HEK293 (cell line): ENCODE results near the gene STARD10.

Experiments
- GFI1B ChIP-seq: fragments of 450-650 bp; formaldehyde crosslinking; IDR thresholded peaks from 2 replicates; pipeline ENCODE4 v1.5.1; 2016; ENCODE audit warnings: missing biosample characterization, missing genetic modification characterization
- KLF1 ChIP-seq: fragments of 450-650 bp; formaldehyde crosslinking; IDR thresholded peaks from 2 replicates; pipeline ENCODE4 v1.5.1; 2016; ENCODE audit warnings: missing biosample characterization, missing genetic modification characterization
- KLF16 ChIP-seq: fragments of 450-650 bp; formaldehyde crosslinking; IDR thresholded peaks from 2 replicates; pipeline ENCODE4 v1.5.1; 2017; ENCODE audit warnings: missing biosample characterization, missing genetic modification characterization
- PRDM1 ChIP-seq: fragments of 450-650 bp; formaldehyde crosslinking; IDR thresholded peaks from 2 replicates; pipeline ENCODE4; 2016; ENCODE audit warnings: missing biosample characterization, missing genetic modification characterization
- SETDB1 ChIP-seq: IDR thresholded peaks from one replicate; pipeline ENCODE4 v1.6.1; 2017; ENCODE audit warnings: mild to moderate bottlenecking, low read length, moderate library complexity, mixed read lengths; ENCODE audit not compliant: insufficient read length
- WT1 ChIP-seq: fragments of 450-650 bp; formaldehyde crosslinking; IDR thresholded peaks from 2 replicates; pipeline ENCODE4 v1.5.1; 2016; ENCODE audit warnings: missing biosample characterization, missing genetic modification characterization
- ZFHX2 ChIP-seq: fragments of 450-650 bp; formaldehyde crosslinking; conservative IDR thresholded peaks from 2 replicates; pipeline ENCODE4 v1.5.1; 2016; ENCODE audit warnings: missing biosample characterization, missing genetic modification characterization
- ZFP37 ChIP-seq: fragments of 450-650 bp; formaldehyde crosslinking; IDR thresholded peaks from 2 replicates; pipeline ENCODE4 v1.5.1; 2016; ENCODE audit warnings: missing biosample characterization, missing genetic modification characterization
- ZFP41 ChIP-seq: fragments of 450-650 bp; formaldehyde crosslinking; IDR thresholded peaks from 2 replicates; pipeline ENCODE4 v1.5.1; 2016; ENCODE audit warnings: missing biosample characterization, missing genetic modification characterization, borderline replicate concordance
- ZFP69B ChIP-seq: fragments of 450-650 bp; formaldehyde crosslinking; IDR thresholded peaks from 2 replicates; pipeline ENCODE4 v1.5.1; 2016; ENCODE audit warnings: missing biosample characterization, missing genetic modification characterization
- ZNF10 ChIP-seq: fragments of 450-650 bp; formaldehyde crosslinking; IDR thresholded peaks from 2 replicates; pipeline ENCODE4 v1.5.1; 2017; ENCODE audit warnings: missing biosample characterization, missing genetic modification characterization
- ZNF175 ChIP-seq: fragments of 450-650 bp; formaldehyde crosslinking; IDR thresholded peaks from 2 replicates; pipeline ENCODE4 v1.5.1; 2016; ENCODE audit warnings: missing biosample characterization, missing genetic modification characterization
- ZNF2 ChIP-seq: fragments of 450-650 bp; formaldehyde crosslinking; IDR thresholded peaks from 2 replicates; pipeline ENCODE4 v1.5.1; 2016; ENCODE audit warnings: missing biosample characterization, missing genetic modification characterization
- ZNF214 ChIP-seq: fragments of 450-650 bp; formaldehyde crosslinking; IDR thresholded peaks from 2 replicates; pipeline ENCODE4 v1.5.1; 2017; ENCODE audit warnings: missing biosample characterization, mild to moderate bottlenecking, missing genetic modification characterization, borderline replicate concordance
- ZNF24 ChIP-seq: fragments of 450-650 bp; formaldehyde crosslinking; IDR thresholded peaks from 2 replicates; pipeline ENCODE4 v1.5.1; 2016; ENCODE audit warnings: missing biosample characterization, missing genetic modification characterization
- ZNF292 ChIP-seq: fragments of 450-650 bp; formaldehyde crosslinking; IDR thresholded peaks from 2 replicates; pipeline ENCODE4 v1.5.1; 2016; ENCODE audit warnings: low read depth, missing biosample characterization, missing genetic modification characterization, borderline replicate concordance
- ZNF394 ChIP-seq: fragments of 450-650 bp; formaldehyde crosslinking; IDR thresholded peaks from 2 replicates; pipeline ENCODE4 v1.5.1; 2016; ENCODE audit warnings: missing biosample characterization, missing genetic modification characterization, mild to moderate bottlenecking, moderate library complexity, borderline replicate concordance
- ZNF561 ChIP-seq: fragments of 450-650 bp; IDR thresholded peaks from 2 replicates; pipeline ENCODE4 v1.5.1; 2018; ENCODE audit warnings: missing biosample characterization, missing genetic modification characterization, borderline replicate concordance
- ZNF600 ChIP-seq: fragments of 450-650 bp; formaldehyde crosslinking; IDR thresholded peaks from 2 replicates; pipeline ENCODE4 v1.5.1; 2016; ENCODE audit warnings: missing biosample characterization, missing genetic modification characterization
- ZNF76 ChIP-seq: fragments of 450-650 bp; formaldehyde crosslinking; IDR thresholded peaks from 2 replicates; pipeline ENCODE4; 2016; ENCODE audit warnings: low read depth, missing biosample characterization, missing genetic modification characterization, borderline replicate concordance
- TF ChIP-seq, protein P1 (sequence below): fragments of 450-650 bp; formaldehyde crosslinking; IDR thresholded peaks from 2 replicates; pipeline ENCODE4 v1.5.1; 2016; ENCODE audit warnings: missing biosample characterization, missing genetic modification characterization
- TF ChIP-seq, protein P2 (sequence below): fragments of 450-650 bp; formaldehyde crosslinking; IDR thresholded peaks from 2 replicates; pipeline ENCODE4 v1.5.1; 2016; ENCODE audit warnings: missing biosample characterization, missing genetic modification characterization
- TF ChIP-seq, protein P3 (sequence below): fragments of 450-650 bp; formaldehyde crosslinking; conservative IDR thresholded peaks from 2 replicates; pipeline ENCODE4 v1.5.1; 2016; ENCODE audit warnings: low read depth, missing biosample characterization, missing genetic modification characterization
- TF ChIP-seq, protein P4 (sequence below): fragments of 450-650 bp; formaldehyde crosslinking; IDR thresholded peaks from 2 replicates; pipeline ENCODE4 v1.5.1; 2017; ENCODE audit warnings: missing biosample characterization, missing genetic modification characterization

Gene STARD10

DNA sequence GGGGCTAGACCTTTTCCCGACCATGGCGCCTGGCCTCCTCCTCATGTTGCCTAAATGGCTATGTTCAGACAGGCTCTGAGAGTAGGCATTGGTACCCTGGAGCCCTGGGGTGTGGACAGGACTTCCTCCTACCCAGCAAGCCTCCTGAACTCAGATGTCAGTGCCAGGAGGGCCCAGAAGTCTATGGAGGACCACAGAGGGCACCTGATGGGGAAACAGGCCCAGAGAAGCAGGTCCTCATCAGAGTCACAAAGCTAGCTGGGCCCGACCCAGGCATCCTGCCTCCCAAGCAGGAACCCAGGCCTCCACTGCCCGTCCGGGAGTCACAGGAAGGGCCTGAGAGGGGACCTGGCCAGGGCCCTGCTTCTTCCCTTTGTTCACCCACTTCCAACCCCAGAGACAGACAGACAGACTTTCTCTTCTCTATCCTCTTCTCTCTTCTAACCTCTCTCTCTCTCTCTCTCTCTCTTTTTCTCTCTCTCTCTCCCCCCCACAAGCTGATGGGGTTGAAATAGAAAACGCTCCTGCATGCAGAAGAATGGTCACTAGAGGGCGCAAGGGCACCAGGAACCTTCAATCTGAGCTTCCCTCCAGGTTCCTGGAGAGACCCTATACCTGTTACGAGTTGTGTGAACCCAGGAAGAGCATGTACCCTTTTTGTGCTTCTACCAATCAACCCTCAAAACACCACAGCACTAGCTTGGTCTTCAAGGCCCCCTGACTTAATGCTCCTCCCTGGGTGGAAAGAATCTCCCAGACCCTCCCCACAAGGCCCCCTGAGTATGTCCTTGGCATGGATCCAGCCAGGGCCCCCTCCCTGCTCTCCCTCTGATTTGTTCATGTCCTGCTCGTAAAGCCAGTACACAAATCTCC, 68.8 kb downstream of the STARD10 start (continued):
- TF ChIP-seq ZNF10 (tag by site-specific recombination) (no peak), SETDB1 (no peak), ZNF24 (tag by site-specific recombination) (no peak), ZNF600 (tag by site-specific recombination) (no peak), ZFP37 (no peak), ZFP41 (tag by site-specific recombination) (no peak), PRDM1 (tag by site-specific recombination) (peak; percentile 68), ZFP69B (tag by site-specific recombination) (no peak), ZNF214 (no peak), ZNF2 (tag by site-specific recombination) (peak; percentile 51; the same call in 1 of the 2 replicates), ZFHX2 (tag by site-specific recombination) (no peak), KLF1 (tag by site-specific recombination) (no peak), ZNF76 (tag by site-specific recombination) (no peak), WT1 (tag by site-specific recombination) (no peak), KLF16 (tag by site-specific recombination) (no peak), ZNF561 (tag by site-specific recombination) (0 out of 2 replicates have a peak, but pooled peaks have one; percentile 45), ZNF394 (tag by site-specific recombination) (no peak), GFI1B (tag by site-specific recombination) (no peak), ZNF175 (tag by site-specific recombination) (no peak), ZNF292 (tag by site-specific recombination) (no peak)
- TF ChIP-seq, protein P1, sequence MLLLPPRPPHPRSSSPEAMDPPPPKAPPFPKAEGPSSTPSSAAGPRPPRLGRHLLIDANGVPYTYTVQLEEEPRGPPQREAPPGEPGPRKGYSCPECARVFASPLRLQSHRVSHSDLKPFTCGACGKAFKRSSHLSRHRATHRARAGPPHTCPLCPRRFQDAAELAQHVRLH (tag by site-specific recombination): no peak
- TF ChIP-seq, protein P2, sequence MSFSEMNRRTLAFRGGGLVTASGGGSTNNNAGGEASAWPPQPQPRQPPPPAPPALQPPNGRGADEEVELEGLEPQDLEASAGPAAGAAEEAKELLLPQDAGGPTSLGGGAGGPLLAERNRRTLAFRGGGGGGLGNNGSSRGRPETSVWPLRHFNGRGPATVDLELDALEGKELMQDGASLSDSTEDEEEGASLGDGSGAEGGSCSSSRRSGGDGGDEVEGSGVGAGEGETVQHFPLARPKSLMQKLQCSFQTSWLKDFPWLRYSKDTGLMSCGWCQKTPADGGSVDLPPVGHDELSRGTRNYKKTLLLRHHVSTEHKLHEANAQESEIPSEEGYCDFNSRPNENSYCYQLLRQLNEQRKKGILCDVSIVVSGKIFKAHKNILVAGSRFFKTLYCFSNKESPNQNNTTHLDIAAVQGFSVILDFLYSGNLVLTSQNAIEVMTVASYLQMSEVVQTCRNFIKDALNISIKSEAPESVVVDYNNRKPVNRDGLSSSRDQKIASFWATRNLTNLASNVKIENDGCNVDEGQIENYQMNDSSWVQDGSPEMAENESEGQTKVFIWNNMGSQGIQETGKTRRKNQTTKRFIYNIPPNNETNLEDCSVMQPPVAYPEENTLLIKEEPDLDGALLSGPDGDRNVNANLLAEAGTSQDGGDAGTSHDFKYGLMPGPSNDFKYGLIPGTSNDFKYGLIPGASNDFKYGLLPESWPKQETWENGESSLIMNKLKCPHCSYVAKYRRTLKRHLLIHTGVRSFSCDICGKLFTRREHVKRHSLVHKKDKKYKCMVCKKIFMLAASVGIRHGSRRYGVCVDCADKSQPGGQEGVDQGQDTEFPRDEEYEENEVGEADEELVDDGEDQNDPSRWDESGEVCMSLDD (tag by site-specific recombination): no peak
- TF ChIP-seq, protein P3, sequence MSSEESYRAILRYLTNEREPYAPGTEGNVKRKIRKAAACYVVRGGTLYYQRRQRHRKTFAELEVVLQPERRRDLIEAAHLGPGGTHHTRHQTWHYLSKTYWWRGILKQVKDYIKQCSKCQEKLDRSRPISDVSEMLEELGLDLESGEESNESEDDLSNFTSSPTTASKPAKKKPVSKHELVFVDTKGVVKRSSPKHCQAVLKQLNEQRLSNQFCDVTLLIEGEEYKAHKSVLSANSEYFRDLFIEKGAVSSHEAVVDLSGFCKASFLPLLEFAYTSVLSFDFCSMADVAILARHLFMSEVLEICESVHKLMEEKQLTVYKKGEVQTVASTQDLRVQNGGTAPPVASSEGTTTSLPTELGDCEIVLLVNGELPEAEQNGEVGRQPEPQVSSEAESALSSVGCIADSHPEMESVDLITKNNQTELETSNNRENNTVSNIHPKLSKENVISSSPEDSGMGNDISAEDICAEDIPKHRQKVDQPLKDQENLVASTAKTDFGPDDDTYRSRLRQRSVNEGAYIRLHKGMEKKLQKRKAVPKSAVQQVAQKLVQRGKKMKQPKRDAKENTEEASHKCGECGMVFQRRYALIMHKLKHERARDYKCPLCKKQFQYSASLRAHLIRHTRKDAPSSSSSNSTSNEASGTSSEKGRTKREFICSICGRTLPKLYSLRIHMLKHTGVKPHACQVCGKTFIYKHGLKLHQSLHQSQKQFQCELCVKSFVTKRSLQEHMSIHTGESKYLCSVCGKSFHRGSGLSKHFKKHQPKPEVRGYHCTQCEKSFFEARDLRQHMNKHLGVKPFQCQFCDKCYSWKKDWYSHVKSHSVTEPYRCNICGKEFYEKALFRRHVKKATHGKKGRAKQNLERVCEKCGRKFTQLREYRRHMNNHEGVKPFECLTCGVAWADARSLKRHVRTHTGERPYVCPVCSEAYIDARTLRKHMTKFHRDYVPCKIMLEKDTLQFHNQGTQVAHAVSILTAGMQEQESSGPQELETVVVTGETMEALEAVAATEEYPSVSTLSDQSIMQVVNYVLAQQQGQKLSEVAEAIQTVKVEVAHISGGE (tag by site-specific recombination): no peak
- TF ChIP-seq, protein P4, sequence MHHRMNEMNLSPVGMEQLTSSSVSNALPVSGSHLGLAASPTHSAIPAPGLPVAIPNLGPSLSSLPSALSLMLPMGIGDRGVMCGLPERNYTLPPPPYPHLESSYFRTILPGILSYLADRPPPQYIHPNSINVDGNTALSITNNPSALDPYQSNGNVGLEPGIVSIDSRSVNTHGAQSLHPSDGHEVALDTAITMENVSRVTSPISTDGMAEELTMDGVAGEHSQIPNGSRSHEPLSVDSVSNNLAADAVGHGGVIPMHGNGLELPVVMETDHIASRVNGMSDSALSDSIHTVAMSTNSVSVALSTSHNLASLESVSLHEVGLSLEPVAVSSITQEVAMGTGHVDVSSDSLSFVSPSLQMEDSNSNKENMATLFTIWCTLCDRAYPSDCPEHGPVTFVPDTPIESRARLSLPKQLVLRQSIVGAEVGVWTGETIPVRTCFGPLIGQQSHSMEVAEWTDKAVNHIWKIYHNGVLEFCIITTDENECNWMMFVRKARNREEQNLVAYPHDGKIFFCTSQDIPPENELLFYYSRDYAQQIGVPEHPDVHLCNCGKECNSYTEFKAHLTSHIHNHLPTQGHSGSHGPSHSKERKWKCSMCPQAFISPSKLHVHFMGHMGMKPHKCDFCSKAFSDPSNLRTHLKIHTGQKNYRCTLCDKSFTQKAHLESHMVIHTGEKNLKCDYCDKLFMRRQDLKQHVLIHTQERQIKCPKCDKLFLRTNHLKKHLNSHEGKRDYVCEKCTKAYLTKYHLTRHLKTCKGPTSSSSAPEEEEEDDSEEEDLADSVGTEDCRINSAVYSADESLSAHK (tag by site-specific recombination): no peak
